Dedifferentiated amniotic fluid mesenchymal stem cell (primary cell): ENCODE measurements around the gene SF3A1.

Experiments
- DNase-seq: peaks from one replicate; pipeline ENCODE4 v3.0.0-alpha.2; 2016; ENCODE audit errors: extremely low spot score

The SF3A1 gene

GRCh38 chr22:30325065-30325720 lies 31.5 kb downstream of the SF3A1 start:
- DNase-seq = peak; percentile 75

GRCh38 chr22:30324014-30324730 lies 32.5 kb downstream of the SF3A1 start:
- DNase-seq = peak; percentile 48

GRCh38 chr22:30323246-30323645 lies 33.4 kb downstream of the SF3A1 start:
- no peak for DNase-seq

- no peak for DNase-seq
These were observed 35.2 kb downstream of the SF3A1 start for GRCh38 chr22:30321461-30321860.

GRCh38 chr22:30320021-30320556 lies 36.6 kb downstream of the SF3A1 start:
- no peak for DNase-seq

- DNase-seq = no peak
These were observed 37.8 kb downstream of the SF3A1 start for GRCh38 chr22:30318799-30319419.

GRCh38 chr22:30317778-30318177 lies 38.9 kb downstream of the SF3A1 start:
- DNase-seq = no peak

GRCh38 chr22:30315962-30316576 lies 40.6 kb downstream of the SF3A1 start:
- DNase-seq = no peak

- no peak for DNase-seq
These were observed 41.8 kb downstream of the SF3A1 start for GRCh38 chr22:30314915-30315314.

GRCh38 chr22:30313527-30314363 lies 42.9 kb downstream of the SF3A1 start:
- DNase-seq = no peak

- peak; percentile 61 for DNase-seq
These were observed 44.6 kb downstream of the SF3A1 start for GRCh38 chr22:30312053-30312452.

- peak; percentile 71 for DNase-seq
These were observed 45.6 kb downstream of the SF3A1 start for GRCh38 chr22:30310881-30311771.

- no peak for DNase-seq
These were observed 46.5 kb downstream of the SF3A1 start for GRCh38 chr22:30309951-30310741.

- DNase-seq = no peak
These were observed 48.0 kb downstream of the SF3A1 start for GRCh38 chr22:30308518-30309230.

- DNase-seq = no peak
These were observed 48.6 kb downstream of the SF3A1 start for GRCh38 chr22:30308093-30308492.

- DNase-seq = no peak
These were observed 49.6 kb downstream of the SF3A1 start for GRCh38 chr22:30307041-30307574.

- no peak for DNase-seq
These were observed 50.1 kb downstream of the SF3A1 start for GRCh38 chr22:30306627-30307011.

GRCh38 chr22:30305906-30306626 lies 50.6 kb downstream of the SF3A1 start:
- DNase-seq = no peak
